Body of pancreas (tissue), 4 donors: ENCODE measurements around the gene HPGDS.

Source experiments
- POLR2A ChIP-seq, 3 donors: fragments of 450-650 bp; IDR thresholded peaks; one replicate each; pipeline ENCODE4 v1.6.1; 2016; ENCODE audit warnings: antibody characterized with exemption in 3 of 3, mild to moderate bottlenecking in 2 of 3
- TF ChIP-seq, protein P1 (sequence below), 7 experiments: fragments of 450-650 bp in 4 of 7; fragments of 200-600 bp in 3 of 7; sonication (generic) in 3 of 7; IDR thresholded peaks; one replicate each; pipeline ENCODE4 v1.5.1; 2016 to 2019; ENCODE audit warnings: antibody characterized with exemption in 7 of 7

DNA sequence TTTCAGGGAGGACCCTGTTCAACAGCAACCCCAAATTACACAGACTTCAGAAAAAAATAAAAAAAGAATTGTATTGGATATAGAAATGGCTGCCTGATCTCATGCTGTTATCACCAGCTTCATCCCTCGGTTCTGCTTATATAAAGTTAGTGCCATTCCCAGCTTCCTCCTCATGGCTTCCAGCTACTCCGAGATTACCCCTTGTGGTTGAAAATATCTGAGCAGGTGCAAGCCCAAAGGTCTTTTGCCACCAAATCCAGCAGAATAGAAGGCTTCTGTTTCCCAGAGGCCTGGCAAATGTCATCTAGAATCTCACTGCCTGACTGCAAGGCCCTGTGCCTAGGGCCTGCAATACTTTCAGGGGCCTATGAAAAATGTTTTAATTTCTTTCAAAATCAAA, 13.8 kb upstream of the HPGDS start:
- TF ChIP-seq, protein P1, sequence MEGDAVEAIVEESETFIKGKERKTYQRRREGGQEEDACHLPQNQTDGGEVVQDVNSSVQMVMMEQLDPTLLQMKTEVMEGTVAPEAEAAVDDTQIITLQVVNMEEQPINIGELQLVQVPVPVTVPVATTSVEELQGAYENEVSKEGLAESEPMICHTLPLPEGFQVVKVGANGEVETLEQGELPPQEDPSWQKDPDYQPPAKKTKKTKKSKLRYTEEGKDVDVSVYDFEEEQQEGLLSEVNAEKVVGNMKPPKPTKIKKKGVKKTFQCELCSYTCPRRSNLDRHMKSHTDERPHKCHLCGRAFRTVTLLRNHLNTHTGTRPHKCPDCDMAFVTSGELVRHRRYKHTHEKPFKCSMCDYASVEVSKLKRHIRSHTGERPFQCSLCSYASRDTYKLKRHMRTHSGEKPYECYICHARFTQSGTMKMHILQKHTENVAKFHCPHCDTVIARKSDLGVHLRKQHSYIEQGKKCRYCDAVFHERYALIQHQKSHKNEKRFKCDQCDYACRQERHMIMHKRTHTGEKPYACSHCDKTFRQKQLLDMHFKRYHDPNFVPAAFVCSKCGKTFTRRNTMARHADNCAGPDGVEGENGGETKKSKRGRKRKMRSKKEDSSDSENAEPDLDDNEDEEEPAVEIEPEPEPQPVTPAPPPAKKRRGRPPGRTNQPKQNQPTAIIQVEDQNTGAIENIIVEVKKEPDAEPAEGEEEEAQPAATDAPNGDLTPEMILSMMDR (IDR thresholded peaks at IDR 0.05): no peak
- no peak for TF ChIP-seq POLR2A (IDR thresholded peaks at IDR 0.05)
